NCI-H446 treated with DMSO at 0.1 percent for 48 hours (cell line): ENCODE data around the gene DNM1.
"Not testable (repeated sequence)": the region's sequence is repeated elsewhere in the genome, so short reads cannot be mapped to it uniquely, and the experiment has no call there.

Experiments
- DNase-seq: peaks from one replicate; lab custom pipeline; 2025; lab: John Stamatoyannopoulos, UW

Gene DNM1

GRCh38 chr9:128178806-128179431 lies 24.3 kb upstream of the DNM1 start:
- DNase-seq = no peak

GRCh38 chr9:128180001-128180400 lies 23.2 kb upstream of the DNM1 start:
- no peak for DNase-seq

GRCh38 chr9:128180447-128180846 lies 22.7 kb upstream of the DNM1 start:
- DNase-seq = no peak

GRCh38 chr9:128181480-128181879 lies 21.7 kb upstream of the DNM1 start:
- not testable (repeated sequence) for DNase-seq

GRCh38 chr9:128182893-128183588 lies 20.1 kb upstream of the DNM1 start:
- no peak for DNase-seq

GRCh38 chr9:128185979-128186965 lies 16.9 kb upstream of the DNM1 start:
- DNase-seq = no peak

- DNase-seq = no peak
These were observed 15.8 kb upstream of the DNM1 start for GRCh38 chr9:128187361-128187760.

GRCh38 chr9:128188209-128188608 lies 15.0 kb upstream of the DNM1 start:
- DNase-seq = no peak

- no peak for DNase-seq
These were observed 13.2 kb upstream of the DNM1 start for GRCh38 chr9:128190013-128190412.

GRCh38 chr9:128190516-128191405 lies 12.4 kb upstream of the DNM1 start:
- DNase-seq = no peak

GRCh38 chr9:128191406-128192046 lies 11.7 kb upstream of the DNM1 start, which contains the start of gene CIZ1:
CIZ1 (minus strand) TSS chr9:128191572; CDS start chr9:128190857, 715 bp downstream.
- peak; percentile 11 for DNase-seq

- peak; percentile 80 for DNase-seq
These were observed 10.4 kb upstream of the DNM1 start for GRCh38 chr9:128192601-128193371.

GRCh38 chr9:128193469-128194096 lies 9.6 kb upstream of the DNM1 start:
- DNase-seq = no peak

- no peak for DNase-seq
These were observed 1.5 kb upstream of the DNM1 start for GRCh38 chr9:128201441-128202369.

GRCh38 chr9:128202648-128203023 lies 543 bp upstream of the DNM1 start:
- no peak for DNase-seq

- DNase-seq = no peak
These were observed 750 bp downstream of the DNM1 start for GRCh38 chr9:128203707-128204551.

- no peak for DNase-seq
These were observed 1.7 kb downstream of the DNM1 start for GRCh38 chr9:128204858-128205257.
